RWPE2 (cell line): Measurements from ENCODE around the gene ANKRD13C.

Experiments used
- ATAC-seq: fragments of 200-7000 bp; cut with Tn5 transposase; 3 replicates; pipeline ENCODE4 v1.9.1; 2021; ENCODE audit warnings: low read depth
- DNase-seq: peaks from one replicate; pipeline ENCODE4 v3.0.0-alpha.2; 2020; ENCODE audit warnings: low spot score
- H3K27ac ChIP-seq: fragments of 450-650 bp; 2 replicates; pipeline ENCODE4 v1.5.1; 2017; ENCODE audit warnings: mild to moderate bottlenecking; ENCODE audit not compliant: poor library complexity, severe bottlenecking
- H3K27me3 ChIP-seq: fragments of 250-450 bp; sonication (Bioruptor Pico); 2 replicates; pipeline ENCODE4 v1.5.1; 2021; ENCODE audit warnings: mild to moderate bottlenecking, moderate library complexity; ENCODE audit not compliant: insufficient read depth, poor library complexity, severe bottlenecking
- H3K36me3 ChIP-seq: fragments of 250-450 bp; sonication (Bioruptor Pico); 2 replicates; pipeline ENCODE4 v1.5.1; 2020; ENCODE audit warnings: low read depth, mild to moderate bottlenecking, moderate library complexity
- H3K4me1 ChIP-seq: fragments of 250-450 bp; sonication (Bioruptor Pico); 2 replicates; pipeline ENCODE4 v1.5.1; 2021; ENCODE audit warnings: mild to moderate bottlenecking, moderate library complexity; ENCODE audit not compliant: insufficient read depth, poor library complexity, severe bottlenecking
- H3K4me3 ChIP-seq: fragments of 250-450 bp; sonication (Bioruptor Pico); 2 replicates; pipeline ENCODE4 v1.5.1; 2021; ENCODE audit warnings: mild to moderate bottlenecking, moderate library complexity; ENCODE audit not compliant: severe bottlenecking
- H3K9me3 ChIP-seq: fragments of 250-450 bp; sonication (Bioruptor Pico); 2 replicates; pipeline ENCODE4 v1.5.1; 2021; ENCODE audit warnings: mild to moderate bottlenecking, moderate library complexity; ENCODE audit not compliant: severe bottlenecking
- CTCF ChIP-seq: fragments of 450-650 bp; IDR thresholded peaks from one replicate; pipeline ENCODE4 v1.5.1; 2017; ENCODE audit warnings: mild to moderate bottlenecking, moderate library complexity; ENCODE audit not compliant: poor library complexity, severe bottlenecking

The ANKRD13C gene

GRCh38 chr1:70318191-70318590 is 36.3 kb downstream of the ANKRD13C start:
- Histone ChIP-seq H3K4me3 (no peak overlapping the region), H3K27ac (no peak overlapping the region), H3K4me1 (peaks cover 10% of the 10 kb centered on the region), H3K27me3 (no peaks in the 10 kb centered on the region), H3K36me3 (peaks cover 21% of the 10 kb centered on the region), H3K9me3 (no peaks in the 10 kb centered on the region)
- no peak for DNase-seq
- no peak for TF ChIP-seq CTCF
- ATAC-seq, result no peak

- no peaks in the 10 kb centered on the region for H3K9me3 ChIP-seq
- no peak for TF ChIP-seq CTCF
- H3K27ac ChIP-seq, result no peak overlapping the region
These were observed 37.4 kb downstream of the ANKRD13C start for GRCh38 chr1:70317087-70317486.

GRCh38 chr1:70315782-70316181 is 38.7 kb downstream of the ANKRD13C start:
- Histone ChIP-seq H3K4me1 (peaks cover 10% of the 10 kb centered on the region), H3K36me3 (peaks cover 18% of the 10 kb centered on the region), H3K27ac (no peak overlapping the region), H3K4me3 (no peak overlapping the region), H3K9me3 (no peaks in the 10 kb centered on the region), H3K27me3 (no peaks in the 10 kb centered on the region)
- TF ChIP-seq CTCF, result no peak
- no peak for ATAC-seq
- no peak for DNase-seq

More at GRCh38 chr1:70317087-70317486, 37.4 kb downstream of the ANKRD13C start:
- Histone ChIP-seq H3K36me3 (peaks cover 18% of the 10 kb centered on the region), H3K27me3 (no peaks in the 10 kb centered on the region), H3K4me3 (no peak overlapping the region), H3K4me1 (peaks cover 10% of the 10 kb centered on the region)
- ATAC-seq, result no peak
- DNase-seq, result no peak

GRCh38 chr1:70314706-70315304 is 39.7 kb downstream of the ANKRD13C start:
- no peak overlapping the region for H3K4me3 ChIP-seq
- ATAC-seq (no peak), DNase-seq (no peak)
- no peaks in the 10 kb centered on the region for H3K9me3 ChIP-seq
- peak; percentile 13 for TF ChIP-seq CTCF
- no peaks in the 10 kb centered on the region for H3K27me3 ChIP-seq
- peaks cover 18% of the 10 kb centered on the region for H3K36me3 ChIP-seq
- no peak overlapping the region for H3K27ac ChIP-seq
- peaks cover 7% of the 10 kb centered on the region for H3K4me1 ChIP-seq

- Histone ChIP-seq H3K36me3 (peaks cover 27% of the 10 kb centered on the region), H3K4me3 (no peak overlapping the region), H3K9me3 (no peaks in the 10 kb centered on the region), H3K4me1 (no peaks in the 10 kb centered on the region), H3K27me3 (no peaks in the 10 kb centered on the region), H3K27ac (no peak overlapping the region)
- no peak for TF ChIP-seq CTCF
- DNase-seq, result no peak
- ATAC-seq, result no peak
These were observed 43.2 kb downstream of the ANKRD13C start for GRCh38 chr1:70311369-70311768.
